ENCODE results near the gene FEM1B.

- no peak for TF ChIP-seq CTCF (conservative IDR thresholded peaks at IDR 0.05 in 1 of 2, IDR thresholded peaks at IDR 0.05 in 1 of 2; ENCODE audit: low read depth in 1 of 2, low read length in 2 of 2)
- TF ChIP-seq EZH2 (IDR thresholded peaks at IDR 0.05; ENCODE audit: low read length, missing control alignments), result no peak
These were observed 11.9 kb upstream of the FEM1B start for GRCh38 chr15:68265674-68266073.

Data from fibroblast of lung (primary cell).